Stimulated activated CD4-positive, alpha-beta T cell treated with anti-CD3 and anti-CD28 coated beads, Interleukin-4, amount 100 ng/mL, for 1 hour (primary cell): Measurements from ENCODE around the gene TTC34.
A peak's percentile ranks its signal among the peaks of the same experiment; 100 is the strongest.
"Not testable (repeated sequence)": the region's sequence is repeated elsewhere in the genome, so short reads cannot be mapped to it uniquely, and the experiment has no call there.

Experiments used
- DNase-seq: peaks from one replicate; pipeline ENCODE4 v3.0.0-alpha.2; 2020

Gene TTC34

GRCh38 chr1:2754597-2754996, 46.9 kb downstream of the TTC34 start:
- not testable (repeated sequence) for DNase-seq

GRCh38 chr1:2752503-2752902, 49.0 kb downstream of the TTC34 start:
- not testable (repeated sequence) for DNase-seq

- not testable (repeated sequence) for DNase-seq
Measured at GRCh38 chr1:2751866-2752265, 49.6 kb downstream of the TTC34 start.

DNA sequence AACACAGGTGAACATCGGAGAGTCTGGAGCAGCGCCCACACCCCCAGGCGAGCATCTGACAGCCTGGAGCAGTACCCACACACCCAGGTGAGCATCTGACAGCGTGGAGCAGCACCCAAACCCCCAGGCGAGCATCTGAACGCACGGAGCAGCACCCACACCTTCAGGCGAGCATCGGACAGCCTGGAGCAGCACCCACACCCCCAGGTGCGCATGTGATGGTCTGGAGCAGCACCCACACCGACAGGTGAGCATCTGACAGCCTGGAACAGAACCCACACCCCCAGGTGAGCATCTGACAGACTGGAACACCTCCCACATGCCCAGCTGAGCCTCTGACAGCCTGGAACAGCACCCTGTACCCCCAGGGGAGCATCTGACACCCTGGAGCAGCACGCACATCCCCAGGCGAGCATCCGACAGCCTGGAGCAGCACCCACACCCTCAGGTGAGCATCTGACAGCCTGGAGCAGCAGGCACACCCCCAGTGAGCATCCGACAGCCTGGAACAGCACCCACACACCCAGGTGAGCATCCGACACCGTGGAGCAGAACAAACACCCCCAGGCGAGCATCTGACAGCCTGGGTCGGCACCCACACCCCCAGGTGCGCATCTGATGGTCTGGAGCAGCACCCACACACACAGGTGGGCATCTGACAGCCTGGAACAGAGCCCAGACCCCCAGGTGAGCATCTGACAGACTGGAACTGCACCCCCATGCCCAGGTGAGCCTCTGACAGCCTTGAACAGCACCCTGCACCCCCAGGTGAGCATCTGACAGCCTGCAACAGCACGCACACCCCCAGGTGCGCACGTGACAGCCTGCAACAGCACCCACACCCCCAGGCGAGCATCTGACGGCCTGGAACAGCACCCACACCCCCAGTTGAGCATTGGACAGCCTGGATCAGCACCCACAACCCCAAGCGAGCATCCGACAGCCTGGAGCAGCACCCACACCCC, 50.4 kb downstream of the TTC34 start:
- not testable (repeated sequence) for DNase-seq

- not testable (repeated sequence) for DNase-seq
Measured at GRCh38 chr1:2750041-2750680, 51.3 kb downstream of the TTC34 start.

- DNase-seq, result not testable (repeated sequence)
Measured at GRCh38 chr1:2748626-2749025, 52.9 kb downstream of the TTC34 start.

GRCh38 chr1:2694796-2695195, 106.7 kb downstream of the TTC34 start:
- DNase-seq, result not testable (repeated sequence)

- DNase-seq, result not testable (repeated sequence)
Measured at GRCh38 chr1:2690180-2690579, 111.3 kb downstream of the TTC34 start.

DNA sequence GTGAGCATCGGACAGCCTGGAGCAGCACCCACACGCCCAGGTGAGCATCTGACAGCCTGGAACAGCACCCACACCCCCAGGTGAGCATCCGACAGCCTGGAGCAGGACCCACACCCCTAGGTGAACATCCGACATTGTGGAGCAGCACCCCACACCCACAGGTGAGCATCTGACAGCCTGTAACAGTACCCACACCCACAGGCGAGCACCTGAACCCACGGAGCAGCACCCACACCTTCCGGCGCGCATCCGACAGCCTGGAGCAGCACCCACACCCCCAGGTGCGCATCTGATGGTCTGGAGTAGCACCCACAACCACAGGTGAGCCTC, 113.2 kb downstream of the TTC34 start:
- DNase-seq, result not testable (repeated sequence)

DNA sequence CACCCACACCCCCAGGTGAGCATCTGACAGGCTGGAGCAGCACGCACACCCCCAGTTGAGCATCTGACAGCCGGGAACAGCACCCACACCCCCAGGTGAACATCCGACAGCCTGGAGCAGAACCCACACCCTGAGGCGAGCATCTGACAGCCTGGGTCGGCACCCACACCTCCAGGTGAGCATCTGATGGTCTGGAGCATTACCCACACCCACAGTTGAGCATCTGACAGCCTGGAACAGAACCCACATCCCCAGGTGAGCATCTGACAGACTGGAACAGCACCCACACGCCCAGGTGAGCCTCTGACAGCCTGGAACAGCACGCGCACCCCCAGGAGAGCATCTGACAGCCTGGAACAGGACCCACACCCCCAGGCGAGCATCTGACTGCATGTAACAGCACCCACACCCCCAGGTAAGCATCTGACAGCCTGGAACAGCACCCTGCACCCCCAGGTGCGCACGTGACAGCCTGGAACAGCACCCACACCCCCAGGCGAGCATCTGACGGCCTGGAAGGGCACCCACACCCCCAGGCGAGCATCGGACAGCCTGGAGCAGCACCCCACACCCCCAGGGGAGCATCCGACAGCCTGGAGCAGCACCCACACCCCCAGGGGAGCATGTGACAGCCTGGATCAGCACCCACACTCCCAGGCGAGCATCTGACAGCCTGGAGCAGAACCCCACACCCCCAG, 113.7 kb downstream of the TTC34 start:
- DNase-seq, result not testable (repeated sequence)

- not testable (repeated sequence) for DNase-seq
Measured at GRCh38 chr1:2687174-2687591, 114.3 kb downstream of the TTC34 start.

DNA sequence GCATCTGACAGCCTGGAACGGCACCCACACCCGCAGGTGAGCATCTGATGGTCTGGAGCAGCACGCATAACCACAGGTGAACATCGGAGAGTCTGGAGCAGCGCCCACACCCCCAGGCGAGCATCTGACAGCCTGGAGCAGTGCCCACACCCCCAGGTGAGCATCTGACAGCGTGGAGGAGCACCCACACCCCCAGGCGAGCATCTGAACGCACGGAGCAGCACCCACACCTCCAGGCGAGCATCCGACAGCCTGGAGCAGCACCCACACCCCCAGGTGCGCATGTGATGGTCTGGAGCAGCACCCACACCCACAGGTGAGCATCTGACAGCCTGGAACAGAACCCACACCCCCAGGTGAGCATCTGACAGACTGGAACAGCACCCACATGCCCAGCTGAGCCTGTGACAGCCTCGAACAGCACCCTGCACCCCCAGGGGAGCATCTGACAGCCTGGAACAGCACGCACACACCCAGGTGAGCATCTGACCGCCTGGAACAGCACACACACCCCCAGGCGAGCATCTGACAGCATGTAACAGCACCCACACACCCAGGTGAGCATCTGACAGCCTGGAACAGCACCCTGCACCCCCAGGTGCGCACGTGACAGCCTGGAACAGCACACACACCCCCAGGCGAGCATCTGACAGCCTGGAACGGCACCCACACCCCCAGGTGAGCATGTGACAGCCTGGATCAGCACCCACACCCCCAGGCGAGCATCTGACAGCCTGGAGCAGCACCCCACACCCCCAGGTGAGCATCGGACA, 115.2 kb downstream of the TTC34 start:
- DNase-seq, result not testable (repeated sequence)

DNA sequence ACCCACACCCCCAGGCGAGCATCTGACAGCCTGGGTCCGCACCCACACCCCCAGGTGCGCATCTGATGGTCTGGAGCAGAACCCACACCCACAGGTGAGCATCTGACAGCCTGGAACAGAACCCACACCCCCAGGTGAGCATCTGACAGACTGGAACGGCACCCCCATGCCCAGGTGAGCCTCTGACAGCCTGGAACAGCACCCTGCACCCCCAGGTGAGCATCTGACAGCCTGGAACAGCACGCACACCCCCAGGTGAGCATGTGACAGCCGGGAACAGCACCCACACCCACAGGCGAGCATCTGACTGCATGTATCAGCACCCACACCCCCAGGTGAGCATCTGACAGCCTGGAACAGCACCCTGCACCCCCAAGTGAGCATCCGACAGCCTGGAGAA, 115.8 kb downstream of the TTC34 start:
- not testable (repeated sequence) for DNase-seq

DNA sequence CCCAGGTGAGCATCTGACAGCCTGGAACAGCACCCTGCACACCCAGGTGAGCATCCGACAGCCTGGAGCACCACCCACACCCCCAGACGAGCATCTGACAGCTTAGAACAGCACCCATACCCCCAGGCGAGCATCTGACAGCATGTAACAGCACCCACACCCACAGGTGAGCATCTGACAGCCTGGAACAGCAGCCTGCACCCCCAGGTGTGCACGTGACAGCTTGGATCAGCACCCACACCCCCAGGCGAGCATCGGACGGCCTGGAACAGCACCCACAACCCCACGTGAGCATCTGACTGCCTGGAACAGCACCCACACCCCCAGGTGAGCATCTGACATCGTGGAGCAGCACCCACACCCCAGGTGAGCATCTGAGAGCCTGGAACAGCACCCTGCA, 116.6 kb downstream of the TTC34 start:
- not testable (repeated sequence) for DNase-seq

DNA sequence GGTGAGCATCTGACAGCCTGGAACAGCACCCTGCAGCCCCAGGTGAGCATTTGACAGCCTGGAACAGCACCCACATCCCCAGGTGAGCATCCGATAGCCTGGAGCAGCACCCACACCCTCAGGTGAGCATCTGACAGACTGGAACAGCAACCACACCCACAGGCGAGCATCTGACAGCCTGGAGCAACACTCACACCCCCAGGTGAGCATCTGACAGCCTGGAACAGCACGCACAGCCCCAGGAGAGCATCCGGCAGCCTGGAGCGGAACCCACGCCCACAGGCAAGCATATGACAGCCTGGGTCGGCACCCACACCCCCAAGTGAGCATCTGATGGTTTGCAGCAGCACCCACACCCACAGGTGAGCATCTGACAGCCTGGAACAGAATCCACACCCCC, 117.5 kb downstream of the TTC34 start:
- peak; percentile 2 for DNase-seq

- not testable (repeated sequence) for DNase-seq
Measured at GRCh38 chr1:2683321-2683741, 118.2 kb downstream of the TTC34 start.

GRCh38 chr1:2682879-2683278, 118.6 kb downstream of the TTC34 start:
- not testable (repeated sequence) for DNase-seq

GRCh38 chr1:2676726-2677125, 124.8 kb downstream of the TTC34 start:
- DNase-seq, result not testable (repeated sequence)

- not testable (repeated sequence) for DNase-seq
Measured at GRCh38 chr1:2671656-2672055, 129.8 kb downstream of the TTC34 start.

GRCh38 chr1:2659806-2660205, 141.7 kb downstream of the TTC34 start:
- DNase-seq, result not testable (repeated sequence)

- DNase-seq, result not testable (repeated sequence)
Measured at GRCh38 chr1:2657909-2658308, 143.6 kb downstream of the TTC34 start.

DNA sequence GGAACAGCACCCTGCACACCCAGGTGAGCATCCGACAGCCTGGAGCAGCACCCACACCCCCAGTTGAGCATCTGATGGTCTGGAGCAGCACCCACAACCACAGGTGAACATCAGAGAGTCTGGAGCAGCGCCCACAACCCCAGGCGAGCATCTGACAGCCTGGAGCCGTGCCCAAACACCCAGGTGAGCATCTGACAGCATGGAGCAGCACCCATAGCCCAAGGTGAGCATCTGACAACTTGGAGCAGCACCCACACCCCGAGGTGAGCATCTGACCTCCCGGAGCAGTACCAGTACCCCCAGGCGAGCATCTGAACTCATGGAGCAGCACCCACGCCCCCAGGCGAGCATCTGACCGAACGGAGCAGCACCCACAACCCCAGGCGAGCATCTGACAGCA, 144.4 kb downstream of the TTC34 start:
- not testable (repeated sequence) for DNase-seq
